CD4-positive, alpha-beta T cell (primary cell): ENCODE data around the gene ADGRG6. TPM values are rescaled to one million over a fixed set of nuclear protein-coding genes. Genes with fewer than 3 reads are reported as not detected.

Experiments
- ATAC-seq: fragments of 200-7000 bp; cut with Tn5 transposase; one replicate; pipeline ENCODE4 v1.10.0; 2022; ENCODE audit warnings: mild to moderate bottlenecking; ENCODE audit not compliant: poor library complexity
- CTCF ChIA-PET: fragments of 350-600 bp; sonication (Branson Sonifier 250); formaldehyde crosslinking; loops from one replicate; lab custom pipeline; 2021; ENCODE audit warnings: antibody characterized with exemption, inconsistent platforms; lab: Charles Lee
- POLR2A ChIA-PET: fragments of 350-600 bp; sonication (Branson Sonifier 250); formaldehyde crosslinking; loops from one replicate; lab custom pipeline; 2021; ENCODE audit warnings: antibody characterized with exemption, inconsistent platforms; lab: Charles Lee
- DNase-seq, 14 experiments: peaks; one replicate each; pipeline ENCODE4 v3.0.0-alpha.2; 2013 to 2020; ENCODE audit warnings: mixed read lengths in 2 of 14
- H3K27ac ChIP-seq, 2 donors: one replicate each; pipeline versions ENCODE4 v1.5.1 to v1.7.0; 2013; ENCODE audit warnings: low read length in 2 of 2, low read depth in 1 of 2, mild to moderate bottlenecking in 1 of 2
- H3K27me3 ChIP-seq, 2 experiments: 1 replicate in 1 of 2; 2 replicates in 1 of 2; pipeline versions ENCODE4 v1.6.1 to v1.7.0; 2013; ENCODE audit warnings: low read length in 2 of 2, control low read depth in 1 of 2, mild to moderate bottlenecking in 1 of 2, moderate library complexity in 1 of 2; ENCODE audit not compliant: insufficient read depth in 2 of 2, control insufficient read depth in 1 of 2
- H3K36me3 ChIP-seq: one replicate; pipeline ENCODE4 v1.6.1; 2013; ENCODE audit warnings: low read length, control low read depth; ENCODE audit not compliant: insufficient read depth
- H3K4me1 ChIP-seq: one replicate; pipeline ENCODE4 v1.6.1; 2013; ENCODE audit warnings: low read length, control low read depth; ENCODE audit not compliant: insufficient read depth
- H3K4me3 ChIP-seq: one replicate; pipeline ENCODE4 v1.5.1; 2013; ENCODE audit warnings: mild to moderate bottlenecking, low read length, moderate library complexity
- H3K9me3 ChIP-seq, 2 experiments: 1 replicate in 1 of 2; 2 replicates in 1 of 2; pipeline versions ENCODE4 v1.6.1 to v1.7.0; 2013; ENCODE audit warnings: low read length in 2 of 2, mild to moderate bottlenecking in 2 of 2, control low read depth in 1 of 2, moderate library complexity in 1 of 2; ENCODE audit not compliant: control insufficient read depth in 1 of 2, insufficient read depth in 1 of 2
- H3K27ac Mint-ChIP-seq: one replicate; pipeline ENCODE4 v1.8.0; 2020; ENCODE audit warnings: mixed read lengths
- H3K27me3 Mint-ChIP-seq: one replicate; pipeline ENCODE4 v1.8.0; 2021; ENCODE audit warnings: mixed read lengths
- H3K36me3 Mint-ChIP-seq: one replicate; pipeline ENCODE4 v1.8.0; 2021; ENCODE audit warnings: low read depth, mixed read lengths
- H3K4me1 Mint-ChIP-seq: one replicate; pipeline ENCODE4 v1.8.0; 2021; ENCODE audit warnings: low read depth, mixed read lengths
- H3K4me3 Mint-ChIP-seq: one replicate; pipeline ENCODE4 v1.8.0; 2020; ENCODE audit warnings: mild to moderate bottlenecking, mixed read lengths
- H3K9me3 Mint-ChIP-seq: one replicate; pipeline ENCODE4 v1.8.0; 2020; ENCODE audit warnings: mixed read lengths
- intact Hi-C, 2 experiments: fragments of 100-400 bp; cut with DNase I in 1 of 2; cut with micrococcal nuclease in 1 of 2; formaldehyde crosslinking; loops; one replicate each; pipeline versions ENCODE4 v1.15.1 to v1.9.0; 2023 to 2025; cut with DNase I, micrococcal nuclease
- total RNA-seq, 174 experiments: library from RNA in 2 of 174; stranded (reverse) in 2 of 174; gene quantifications; one replicate each; pipeline ENCODE4 v1.2.3 and lab custom pipeline; 2021 to 2026
- TF ChIP-seq, protein P1 (sequence below): fragments of 200-600 bp; IDR thresholded peaks from one replicate; pipeline ENCODE4 v1.8.0; 2022; ENCODE audit warnings: antibody characterized with exemption, mild to moderate bottlenecking

Gene ADGRG6
- total RNA-seq, 2 experiments from 2014 or later: 0.31 to 0.63 TPM

DNA sequence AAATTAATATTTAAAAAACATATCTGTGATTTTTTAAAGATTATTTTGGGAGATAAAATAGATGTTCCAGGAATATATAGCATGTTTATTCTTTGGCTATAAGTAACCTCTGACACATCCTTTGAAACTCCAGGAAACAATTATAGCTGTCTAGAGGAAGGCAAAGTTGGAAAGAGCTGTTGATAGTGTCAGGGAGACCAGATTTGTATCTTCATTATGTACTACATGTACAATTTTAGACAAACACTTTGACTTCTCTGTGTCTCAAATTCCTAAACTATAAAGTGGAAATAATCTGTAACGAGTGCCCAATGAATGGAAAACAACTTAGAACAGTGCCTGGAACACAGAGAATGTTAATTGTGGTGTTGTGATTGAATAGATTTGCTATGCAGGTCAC is 25.6 kb upstream of the ADGRG6 start:
- intact Hi-C loops: no loop called here
- POLR2A ChIA-PET: no interaction called here
- Histone ChIP-seq H3K27me3 (no peaks in the 10 kb centered on the region), H3K36me3 (no peaks in the 10 kb centered on the region), H3K4me1 (no peaks in the 10 kb centered on the region), H3K4me3 (no peak overlapping the region), H3K27ac (no peak overlapping the region), H3K9me3 (peaks cover 0 to 7% of the 10 kb centered on the region in 2 experiments)
- Mint-ChIP-seq H3K9me3 (no peaks in the 10 kb centered on the region), H3K4me1 (no peaks in the 10 kb centered on the region), H3K4me3 (no peak overlapping the region), H3K36me3 (no peaks in the 10 kb centered on the region), H3K27ac (no peak overlapping the region), H3K27me3 (peaks cover 10% of the 10 kb centered on the region)
- ATAC-seq: no peak
- CTCF ChIA-PET: no interaction called here
- TF ChIP-seq, protein P1, sequence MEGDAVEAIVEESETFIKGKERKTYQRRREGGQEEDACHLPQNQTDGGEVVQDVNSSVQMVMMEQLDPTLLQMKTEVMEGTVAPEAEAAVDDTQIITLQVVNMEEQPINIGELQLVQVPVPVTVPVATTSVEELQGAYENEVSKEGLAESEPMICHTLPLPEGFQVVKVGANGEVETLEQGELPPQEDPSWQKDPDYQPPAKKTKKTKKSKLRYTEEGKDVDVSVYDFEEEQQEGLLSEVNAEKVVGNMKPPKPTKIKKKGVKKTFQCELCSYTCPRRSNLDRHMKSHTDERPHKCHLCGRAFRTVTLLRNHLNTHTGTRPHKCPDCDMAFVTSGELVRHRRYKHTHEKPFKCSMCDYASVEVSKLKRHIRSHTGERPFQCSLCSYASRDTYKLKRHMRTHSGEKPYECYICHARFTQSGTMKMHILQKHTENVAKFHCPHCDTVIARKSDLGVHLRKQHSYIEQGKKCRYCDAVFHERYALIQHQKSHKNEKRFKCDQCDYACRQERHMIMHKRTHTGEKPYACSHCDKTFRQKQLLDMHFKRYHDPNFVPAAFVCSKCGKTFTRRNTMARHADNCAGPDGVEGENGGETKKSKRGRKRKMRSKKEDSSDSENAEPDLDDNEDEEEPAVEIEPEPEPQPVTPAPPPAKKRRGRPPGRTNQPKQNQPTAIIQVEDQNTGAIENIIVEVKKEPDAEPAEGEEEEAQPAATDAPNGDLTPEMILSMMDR: no peak
- DNase-seq: no peak

DNA sequence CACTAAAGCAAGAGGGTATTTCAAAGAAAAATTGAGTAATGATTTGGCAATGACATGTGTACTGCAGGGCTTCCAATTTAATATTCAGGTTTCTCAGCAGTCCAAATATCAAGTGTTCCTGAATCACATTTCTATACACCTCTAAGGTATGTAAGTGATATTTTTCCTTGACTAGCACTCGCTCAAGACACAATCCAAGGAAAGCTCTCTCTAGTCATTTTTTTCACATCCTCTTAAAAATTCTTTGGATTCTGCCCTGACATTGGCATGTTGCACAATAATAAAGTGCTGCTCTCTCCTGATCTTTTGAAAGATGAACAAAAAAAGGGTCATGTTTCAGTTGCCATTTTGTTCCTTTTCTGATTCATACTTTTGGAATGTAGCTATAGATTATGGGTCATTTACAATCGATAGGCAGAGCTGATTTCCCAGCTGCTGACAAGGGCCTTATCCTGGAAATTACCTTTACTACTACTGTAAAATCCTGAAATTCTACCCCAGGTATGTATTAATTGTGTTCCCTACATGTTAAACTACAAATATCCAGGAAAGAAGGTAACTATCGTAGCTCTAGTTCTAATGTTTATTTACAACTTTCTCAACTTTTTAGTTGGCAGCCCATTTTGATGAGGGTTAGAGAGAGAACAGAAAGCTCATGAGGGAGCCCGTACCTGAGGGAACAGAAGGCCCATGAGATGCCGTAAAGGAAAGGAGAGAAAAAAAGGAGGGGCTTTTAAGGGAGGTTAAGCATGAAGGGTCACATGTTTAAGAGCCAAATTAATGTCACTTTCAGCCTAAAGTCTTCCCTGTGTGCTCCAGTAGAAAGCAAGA is 22.2 kb upstream of the ADGRG6 start:
- no peaks in the 10 kb centered on the region for H3K36me3 ChIP-seq
- H3K27ac ChIP-seq: no peak overlapping the region
- H3K9me3 ChIP-seq: peaks cover 0 to 7% of the 10 kb centered on the region in 2 experiments
- no peak for DNase-seq
- Mint-ChIP-seq H3K27ac (no peak overlapping the region), H3K27me3 (no peaks in the 10 kb centered on the region), H3K4me1 (no peaks in the 10 kb centered on the region), H3K36me3 (no peaks in the 10 kb centered on the region), H3K9me3 (peaks cover 3% of the 10 kb centered on the region), H3K4me3 (no peak overlapping the region)
- ATAC-seq: no peak
- intact Hi-C loops: no loop called here
- H3K4me3 ChIP-seq: no peak overlapping the region
- POLR2A ChIA-PET: no interaction called here
- TF ChIP-seq, protein P1: no peak
- CTCF ChIA-PET: interaction anchor here (0.7 kb wide), 1 partner anchor 10 kb away, joined by 6 read pairs; no protein-coding TSS in a partner anchor
- no peaks in the 10 kb centered on the region for H3K27me3 ChIP-seq
- no peaks in the 10 kb centered on the region for H3K4me1 ChIP-seq

DNA sequence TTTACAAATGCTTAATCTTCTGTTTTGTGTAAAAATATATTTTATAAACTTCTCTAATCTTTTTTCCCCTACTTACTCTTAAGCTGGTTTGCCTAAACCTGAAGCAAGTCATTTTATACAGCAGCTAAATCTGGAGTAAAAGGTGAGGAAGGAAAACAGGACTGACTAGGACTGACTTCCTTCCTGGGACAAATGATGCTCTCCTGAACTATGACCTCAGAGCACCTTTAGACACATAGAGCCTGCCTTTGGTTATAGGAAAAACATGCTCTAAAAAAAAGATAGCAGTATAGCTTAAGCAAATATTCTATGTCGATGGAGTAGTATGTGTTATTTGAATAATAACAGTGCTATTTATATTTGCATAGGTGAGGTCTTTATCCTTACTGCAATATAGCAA is 21.5 kb upstream of the ADGRG6 start:
- Histone ChIP-seq H3K36me3 (no peaks in the 10 kb centered on the region), H3K4me1 (no peaks in the 10 kb centered on the region), H3K27ac (no peak overlapping the region), H3K27me3 (no peaks in the 10 kb centered on the region), H3K4me3 (no peak overlapping the region), H3K9me3 (peaks cover 0 to 7% of the 10 kb centered on the region in 2 experiments)
- Mint-ChIP-seq H3K27me3 (no peaks in the 10 kb centered on the region), H3K27ac (no peak overlapping the region), H3K4me1 (no peaks in the 10 kb centered on the region), H3K4me3 (no peak overlapping the region), H3K9me3 (peaks cover 3% of the 10 kb centered on the region), H3K36me3 (no peaks in the 10 kb centered on the region)
- DNase-seq (no peak), ATAC-seq (no peak)
- ChIA-PET POLR2A (no interaction called here), CTCF (interaction anchor here (0.7 kb wide), 1 partner anchor 11 kb away, joined by 6 read pairs; no protein-coding TSS in a partner anchor)
- intact Hi-C loops: no loop called here
- TF ChIP-seq, protein P1: no peak
